ENCODE data around the gene TMEM92.

DNA sequence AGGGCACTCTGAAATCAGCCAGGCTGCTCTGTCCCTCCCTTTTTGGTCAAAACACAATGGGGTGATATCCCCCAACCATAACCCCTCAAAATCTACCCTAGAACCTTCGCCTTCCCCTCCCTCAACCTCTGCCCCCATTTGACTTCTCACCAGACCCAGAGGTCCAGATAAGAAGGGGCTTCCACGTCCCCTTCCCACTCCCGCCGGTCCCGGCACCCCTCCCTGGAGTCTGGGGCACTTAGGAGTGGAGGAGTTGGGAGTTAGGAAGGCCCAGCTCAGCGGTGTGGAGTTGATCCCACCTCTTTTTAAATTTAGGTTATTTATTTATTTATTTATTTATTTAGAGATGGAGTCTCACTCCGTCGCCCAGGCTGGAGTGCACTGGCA lies 619 bp upstream of the TMEM92 start:
- TF ChIP-seq POLR2AphosphoS5 (IDR thresholded peaks at IDR 0.05; ENCODE audit: low read depth, low read length): no peak
- TF ChIP-seq SIN3A (IDR thresholded peaks at IDR 0.05; ENCODE audit: borderline replicate concordance, insufficient read depth, low read length): no peak
- TF ChIP-seq, protein P1, sequence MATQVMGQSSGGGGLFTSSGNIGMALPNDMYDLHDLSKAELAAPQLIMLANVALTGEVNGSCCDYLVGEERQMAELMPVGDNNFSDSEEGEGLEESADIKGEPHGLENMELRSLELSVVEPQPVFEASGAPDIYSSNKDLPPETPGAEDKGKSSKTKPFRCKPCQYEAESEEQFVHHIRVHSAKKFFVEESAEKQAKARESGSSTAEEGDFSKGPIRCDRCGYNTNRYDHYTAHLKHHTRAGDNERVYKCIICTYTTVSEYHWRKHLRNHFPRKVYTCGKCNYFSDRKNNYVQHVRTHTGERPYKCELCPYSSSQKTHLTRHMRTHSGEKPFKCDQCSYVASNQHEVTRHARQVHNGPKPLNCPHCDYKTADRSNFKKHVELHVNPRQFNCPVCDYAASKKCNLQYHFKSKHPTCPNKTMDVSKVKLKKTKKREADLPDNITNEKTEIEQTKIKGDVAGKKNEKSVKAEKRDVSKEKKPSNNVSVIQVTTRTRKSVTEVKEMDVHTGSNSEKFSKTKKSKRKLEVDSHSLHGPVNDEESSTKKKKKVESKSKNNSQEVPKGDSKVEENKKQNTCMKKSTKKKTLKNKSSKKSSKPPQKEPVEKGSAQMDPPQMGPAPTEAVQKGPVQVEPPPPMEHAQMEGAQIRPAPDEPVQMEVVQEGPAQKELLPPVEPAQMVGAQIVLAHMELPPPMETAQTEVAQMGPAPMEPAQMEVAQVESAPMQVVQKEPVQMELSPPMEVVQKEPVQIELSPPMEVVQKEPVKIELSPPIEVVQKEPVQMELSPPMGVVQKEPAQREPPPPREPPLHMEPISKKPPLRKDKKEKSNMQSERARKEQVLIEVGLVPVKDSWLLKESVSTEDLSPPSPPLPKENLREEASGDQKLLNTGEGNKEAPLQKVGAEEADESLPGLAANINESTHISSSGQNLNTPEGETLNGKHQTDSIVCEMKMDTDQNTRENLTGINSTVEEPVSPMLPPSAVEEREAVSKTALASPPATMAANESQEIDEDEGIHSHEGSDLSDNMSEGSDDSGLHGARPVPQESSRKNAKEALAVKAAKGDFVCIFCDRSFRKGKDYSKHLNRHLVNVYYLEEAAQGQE (IDR thresholded peaks at IDR 0.05; ENCODE audit: insufficient read depth in 1 of 2, low read depth in 2 of 2, low read length in 2 of 2): no peak
- no peak for TF ChIP-seq TAF1 (IDR thresholded peaks at IDR 0.05; ENCODE audit: borderline replicate concordance, insufficient read depth, low read length)
- TF ChIP-seq FOXP2 (optimal IDR thresholded peaks at IDR 0.05; ENCODE audit: borderline replicate concordance, extremely low read depth, extremely low read length, insufficient read depth): no peak
